Measurements from ENCODE around the gene HBP1.
"Not testable (repeated sequence)": the region's sequence is repeated elsewhere in the genome, so short reads cannot be mapped to it uniquely, and the experiment has no call there.

HBP1 gene

DNA sequence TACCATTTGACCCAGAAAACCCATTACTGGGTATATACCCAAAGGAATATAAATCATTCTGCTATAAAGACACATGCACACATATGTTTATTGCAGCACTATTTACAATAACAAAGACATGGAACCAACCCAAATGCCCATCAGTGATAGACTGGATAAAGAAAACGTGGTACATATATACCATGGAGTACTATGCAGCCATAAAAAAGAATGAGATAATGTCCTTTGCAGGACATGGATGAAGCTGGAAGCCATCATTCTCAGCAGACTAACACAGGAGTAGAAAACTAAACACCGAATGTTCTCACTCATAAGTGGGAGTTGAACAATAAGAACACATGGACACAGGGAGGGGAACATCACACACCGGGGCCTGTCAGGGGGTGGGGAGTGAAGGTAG, 13.1 kb upstream of the HBP1 start:
- not testable (repeated sequence) for DNase-seq (ENCODE audit: low read depth)

- DNase-seq (ENCODE audit: low read depth): no peak
These were observed 11.7 kb upstream of the HBP1 start for GRCh38 chr7:107157091-107157490.

- no peak for DNase-seq (ENCODE audit: low read depth)
These were observed 10.8 kb upstream of the HBP1 start for GRCh38 chr7:107158028-107158427.

DNA sequence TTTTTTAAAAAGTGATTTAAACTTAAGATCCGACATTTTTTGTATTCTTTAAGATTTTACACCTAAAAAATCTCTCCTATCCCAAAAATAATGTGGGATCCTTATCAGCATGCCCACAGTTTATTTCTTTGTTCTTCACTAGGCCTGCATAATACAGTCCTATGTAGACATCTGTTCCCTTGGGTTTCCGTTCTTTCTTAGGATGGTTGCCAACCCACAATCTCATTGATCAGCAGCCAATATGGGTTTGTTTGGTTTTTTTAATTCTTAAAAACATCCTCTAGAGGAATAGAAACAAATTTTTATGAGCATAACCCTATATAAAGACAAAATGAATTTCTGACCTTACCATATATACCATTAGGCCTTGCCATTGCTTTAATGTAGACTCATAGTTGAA, 8.4 kb upstream of the HBP1 start:
- DNase-seq (ENCODE audit: low read depth): no peak

DNA sequence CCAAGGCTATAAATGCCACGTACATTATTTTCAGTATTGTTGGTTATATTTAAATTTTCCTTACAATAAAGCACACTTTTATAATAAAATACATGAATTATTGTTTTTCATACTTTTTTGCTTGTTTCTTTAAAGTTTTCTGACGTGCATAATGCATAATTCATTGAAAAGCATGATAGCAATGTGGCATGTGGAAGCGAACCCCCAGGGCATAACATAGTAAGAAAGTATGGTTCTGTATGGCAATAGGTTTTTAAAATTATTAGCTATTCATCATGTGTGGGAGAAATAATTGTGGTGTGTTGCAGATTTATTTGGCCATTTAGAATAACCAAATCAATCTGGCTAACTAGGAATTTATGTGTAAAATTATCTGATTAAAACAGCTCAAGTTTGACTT, 7.4 kb upstream of the HBP1 start:
- DNase-seq (ENCODE audit: low read depth): no peak

- DNase-seq (ENCODE audit: low read depth): no peak
These were observed 6.3 kb upstream of the HBP1 start for GRCh38 chr7:107162475-107162874.

GRCh38 chr7:107164092-107164491, 4.7 kb upstream of the HBP1 start:
- no peak for DNase-seq (ENCODE audit: low read depth)

- no peak for DNase-seq (ENCODE audit: low read depth)
These were observed 3.5 kb upstream of the HBP1 start for GRCh38 chr7:107165341-107165740.

DNA sequence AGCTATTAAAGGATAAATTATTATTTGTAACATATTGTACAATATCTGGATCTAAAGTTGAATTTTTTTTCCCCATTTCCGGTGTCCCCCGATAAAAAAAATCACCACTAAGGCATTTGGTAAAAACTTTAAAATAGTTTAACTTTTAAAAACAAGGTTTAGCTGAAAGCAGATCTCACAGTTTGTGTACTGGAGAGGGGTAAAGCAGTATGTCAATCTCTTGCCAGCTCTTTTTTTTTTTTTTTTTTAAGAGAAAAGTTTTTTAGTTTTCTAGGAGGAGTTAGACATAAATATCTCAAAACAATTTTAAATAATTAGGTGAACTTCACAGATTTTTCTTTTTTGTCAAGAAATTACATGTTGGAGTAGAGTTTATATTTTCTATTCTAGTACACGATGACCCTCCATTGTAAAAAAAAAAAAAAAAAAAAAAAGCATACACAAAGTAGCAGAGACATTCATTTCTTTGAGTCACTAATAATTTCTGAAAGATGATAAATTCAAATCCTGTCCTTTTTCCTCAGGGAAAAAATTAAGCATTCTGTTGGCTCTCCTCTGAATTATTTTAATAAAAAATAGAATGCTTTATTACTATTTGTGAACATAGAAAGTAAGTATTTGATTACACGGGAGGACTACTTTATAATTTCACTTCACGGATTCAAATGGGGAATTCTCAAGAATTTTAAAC, 1.9 kb upstream of the HBP1 start:
- DNase-seq (ENCODE audit: low read depth): no peak

DNA sequence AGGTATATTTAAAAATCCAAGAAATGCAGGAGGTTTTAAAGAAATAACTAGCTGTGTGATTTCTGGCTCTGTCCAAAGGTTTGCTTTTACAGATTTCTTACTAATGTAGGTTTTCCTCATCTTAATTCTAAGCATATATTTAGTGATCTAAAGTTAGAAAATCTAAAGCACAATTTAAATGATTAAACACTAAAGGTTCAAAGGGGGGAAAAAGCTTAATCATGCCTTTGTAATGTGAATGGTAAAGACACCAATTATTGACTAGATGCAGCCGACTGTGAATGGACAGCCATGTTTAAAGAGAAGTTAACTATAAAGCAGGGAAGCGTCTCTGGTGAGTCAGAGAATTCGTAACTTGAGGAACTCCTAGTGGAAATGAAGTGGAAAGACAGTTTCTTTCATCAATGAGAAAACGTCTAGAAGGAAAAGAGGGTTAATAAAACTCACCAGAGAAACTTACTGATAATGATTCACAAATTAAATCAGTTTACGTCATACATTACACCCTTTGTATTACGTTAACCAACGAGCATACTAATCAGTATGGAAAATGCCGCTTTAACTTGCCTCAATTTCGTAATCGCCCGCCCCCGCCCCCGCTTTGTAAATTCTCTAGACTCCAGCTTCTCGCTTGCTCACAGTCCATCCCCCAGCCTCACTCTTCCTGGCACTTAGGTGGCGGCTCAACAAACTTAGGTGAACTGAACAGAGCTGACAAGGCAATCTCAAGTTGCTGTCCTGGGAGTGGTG, 1.1 kb upstream of the HBP1 start:
- DNase-seq (ENCODE audit: low read depth): peak; percentile 71

DNA sequence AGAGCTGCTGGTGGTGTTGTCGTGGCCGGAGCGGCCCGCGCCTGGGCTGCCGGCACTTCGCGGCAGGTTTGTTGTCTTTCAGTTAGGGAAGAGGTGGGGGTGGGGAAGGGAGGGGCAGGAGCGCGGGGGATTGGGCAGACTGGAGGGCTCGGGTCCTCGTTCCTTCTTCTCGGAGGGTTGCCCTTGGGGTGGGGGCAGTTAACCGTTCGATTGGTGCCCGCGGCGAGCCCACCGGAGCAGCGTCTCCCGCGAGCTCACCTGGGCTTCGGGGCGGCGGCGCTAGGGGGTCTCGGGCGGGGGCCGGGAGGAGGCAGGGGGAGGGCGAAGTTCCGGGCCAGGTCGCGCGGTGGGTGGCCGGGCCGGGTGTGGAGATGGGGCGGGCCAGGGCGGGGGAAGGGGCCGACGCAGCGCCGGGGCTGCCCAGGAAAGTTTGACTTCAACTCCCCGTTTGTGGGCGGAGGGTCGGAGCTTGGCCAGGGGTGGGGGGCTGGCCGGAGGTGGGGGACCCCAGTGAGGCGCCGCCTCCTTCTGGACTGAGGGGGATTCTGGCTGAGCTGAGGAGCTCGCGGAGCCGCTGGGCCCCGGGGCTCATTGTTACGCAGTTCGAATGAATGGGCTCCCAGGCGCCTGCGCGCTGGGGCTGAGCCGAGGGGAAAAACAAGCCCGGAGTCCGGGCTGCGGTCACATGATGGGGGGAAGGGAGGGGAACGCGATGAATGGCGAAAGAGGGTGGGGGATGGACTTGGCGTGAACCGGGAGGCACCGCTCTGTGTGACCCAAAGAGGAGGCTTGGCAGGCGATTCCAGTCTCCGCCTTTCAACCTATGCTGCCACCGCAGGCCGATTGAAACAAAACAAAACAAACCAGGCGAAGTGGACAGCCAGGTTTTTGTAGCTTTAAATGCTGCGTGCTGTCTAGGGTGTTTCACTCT, 582 bp downstream of the HBP1 start:
- DNase-seq (ENCODE audit: low read depth): peak; percentile 76

DNA sequence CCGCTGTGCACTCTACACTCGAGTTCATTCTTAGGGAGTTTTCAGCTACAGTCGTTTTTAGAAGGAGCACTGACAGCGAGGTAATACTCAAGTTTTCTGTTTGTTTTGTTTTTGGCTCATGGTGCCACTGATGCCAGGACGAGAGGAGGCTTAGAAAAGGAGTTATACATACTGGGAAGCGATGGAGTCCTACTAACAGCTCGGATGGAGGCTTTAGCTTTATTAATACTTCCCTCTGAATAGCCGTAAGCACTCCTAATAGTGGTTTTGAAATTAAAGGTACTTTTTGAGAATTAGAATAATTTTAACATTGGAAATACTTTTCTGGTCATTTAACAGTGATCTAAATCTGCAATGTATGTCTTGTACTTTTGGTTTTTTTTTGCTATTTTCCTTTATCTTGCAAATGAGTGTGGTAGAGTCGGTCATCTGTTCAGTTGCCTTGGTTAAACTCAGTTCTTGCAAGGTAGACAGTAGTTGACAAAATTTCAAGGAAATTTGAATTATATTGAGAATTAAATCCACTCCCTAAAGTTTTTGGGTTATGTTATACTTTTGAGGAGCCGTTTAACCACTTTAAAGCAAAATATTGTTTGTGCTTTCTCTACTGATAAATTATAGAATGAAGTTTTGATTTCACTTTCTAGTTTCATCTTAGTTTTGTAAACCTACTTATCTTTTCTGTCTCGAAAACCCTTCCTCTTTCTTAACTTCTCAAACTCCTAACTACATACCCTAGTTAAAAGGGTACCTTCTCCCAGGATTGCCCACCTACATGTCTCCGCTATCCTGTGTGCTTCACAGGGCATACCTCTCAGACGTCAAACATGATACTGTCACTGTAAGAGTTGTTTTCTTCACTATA, 1.5 kb downstream of the HBP1 start:
- no peak for DNase-seq (ENCODE audit: low read depth)

- no peak for DNase-seq (ENCODE audit: low read depth)
These were observed 2.7 kb downstream of the HBP1 start for GRCh38 chr7:107171496-107171895.

DNA sequence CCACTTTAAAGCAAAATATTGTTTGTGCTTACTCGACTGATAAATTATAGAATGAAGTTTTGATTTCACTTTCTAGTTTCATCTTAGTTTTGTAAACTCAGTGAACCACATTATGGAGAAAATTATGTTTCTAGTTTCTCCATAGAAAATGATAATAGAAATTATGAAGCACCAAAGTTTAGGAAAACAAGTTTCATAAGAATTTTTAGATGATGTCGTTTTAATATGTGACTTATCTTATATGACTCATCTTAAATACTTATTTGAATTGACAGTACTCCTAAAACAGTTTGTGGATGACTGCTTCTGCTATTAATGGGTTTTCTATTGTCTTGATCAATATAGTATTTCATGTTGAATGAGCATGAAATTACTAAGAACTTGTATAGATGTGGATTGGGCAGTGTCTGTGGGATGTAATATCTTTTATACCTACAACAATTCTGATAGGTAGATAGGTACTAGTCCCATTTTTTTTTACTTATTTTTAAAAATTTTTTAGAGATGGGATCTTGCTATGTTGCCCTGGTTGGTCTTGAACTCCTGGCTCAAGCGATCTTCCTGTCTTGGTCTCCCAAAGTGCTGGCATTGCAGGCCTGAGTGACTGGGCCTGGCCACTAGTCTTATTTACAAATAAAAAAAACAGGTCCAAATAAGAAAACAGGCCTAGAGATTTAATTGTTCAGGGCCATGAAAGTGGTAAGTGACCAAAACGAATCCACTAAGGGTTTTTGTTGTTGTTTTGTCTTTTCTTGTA, 3.7 kb downstream of the HBP1 start:
- no peak for DNase-seq (ENCODE audit: low read depth)

DNA sequence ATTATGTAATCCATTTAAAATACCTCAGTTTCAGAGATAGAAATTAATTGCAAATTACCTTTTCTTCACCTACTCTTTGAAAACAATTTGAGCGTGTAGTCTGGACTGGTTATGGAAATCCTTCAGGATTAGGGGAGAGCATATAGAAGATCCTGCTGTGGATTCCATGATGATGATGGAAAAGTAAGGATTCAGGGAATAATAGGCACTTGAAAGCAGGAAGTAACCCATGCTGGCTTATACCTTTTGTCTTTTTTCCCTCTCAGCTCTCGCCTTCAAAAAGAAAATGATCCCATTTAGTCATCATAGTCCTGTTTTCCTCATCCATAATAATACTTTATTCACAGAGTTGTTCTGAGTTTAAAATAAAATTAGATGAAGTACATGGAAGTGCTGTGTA, 4.4 kb downstream of the HBP1 start:
- DNase-seq (ENCODE audit: low read depth): no peak

DNA sequence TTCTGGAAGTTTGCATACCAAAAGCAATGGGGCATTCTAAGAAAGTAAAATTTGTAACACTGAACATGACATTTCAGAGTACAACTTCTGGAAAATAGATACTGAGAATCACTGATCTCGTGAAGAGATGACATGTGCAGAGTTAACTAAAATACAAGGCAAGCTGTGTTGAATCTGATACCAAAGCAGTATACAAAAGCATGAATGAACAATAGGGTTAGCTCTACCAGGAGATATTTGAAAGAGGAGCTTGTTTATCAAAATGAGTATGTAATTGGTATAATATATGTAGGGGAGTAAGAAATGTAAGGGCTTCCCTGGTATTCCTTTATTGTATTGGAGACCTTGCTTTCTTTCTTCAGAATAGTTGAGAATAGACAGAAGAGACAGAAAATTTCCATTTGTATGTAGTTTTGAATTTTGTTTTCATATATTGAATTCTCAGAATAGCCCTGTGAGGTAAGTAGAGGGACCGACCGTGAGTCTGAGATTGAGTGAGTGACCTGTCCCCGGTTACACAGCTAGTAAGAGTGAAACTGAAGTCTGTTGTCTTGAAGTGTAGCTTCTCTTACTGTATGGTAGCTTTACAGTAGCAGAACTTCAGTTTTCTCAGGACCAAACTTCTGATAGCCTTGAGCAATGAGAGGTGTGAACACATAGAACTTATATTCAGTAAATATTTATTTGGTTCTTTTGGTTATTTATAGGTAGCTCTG, 5.0 kb downstream of the HBP1 start:
- no peak for DNase-seq (ENCODE audit: low read depth)

DNA sequence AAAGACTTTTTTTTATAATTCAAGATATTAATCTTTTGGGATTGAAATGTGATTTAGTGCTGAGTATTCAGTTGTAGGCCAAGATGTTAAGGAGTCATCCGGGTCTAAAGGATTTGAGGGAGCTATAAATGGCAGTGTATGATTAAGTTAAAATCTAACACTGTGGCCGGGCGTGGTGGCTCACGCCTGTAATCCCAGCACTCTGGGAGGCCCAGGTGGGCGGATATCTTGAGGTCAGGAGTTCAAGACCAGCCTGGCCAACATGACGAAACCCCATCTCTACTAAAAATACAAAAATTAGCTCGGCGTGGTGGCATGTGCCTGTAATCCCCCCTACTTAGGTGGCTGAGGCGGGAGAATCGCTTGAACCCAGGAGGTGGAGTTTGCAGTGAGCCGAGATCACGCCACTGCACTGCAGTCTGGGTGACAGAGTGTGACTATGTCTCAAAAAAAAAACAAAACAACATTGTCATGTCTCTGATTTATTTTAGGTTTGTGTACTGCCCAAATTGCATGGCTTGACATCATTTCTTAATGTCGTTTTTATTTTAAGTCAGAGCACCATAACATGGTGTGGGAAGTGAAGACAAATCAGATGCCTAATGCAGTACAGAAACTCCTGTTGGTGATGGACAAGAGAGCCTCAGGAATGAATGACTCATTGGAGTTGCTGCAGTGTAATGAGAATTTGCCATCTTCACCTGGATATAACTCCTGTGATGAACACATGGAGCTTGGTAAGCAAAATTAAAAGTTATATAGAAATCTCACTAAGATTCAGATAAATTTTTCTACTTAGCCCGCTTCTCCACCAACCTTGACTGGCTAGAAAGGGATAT, 10.7 kb downstream of the HBP1 start:
- DNase-seq (ENCODE audit: low read depth): no peak

- peak; percentile 43 for DNase-seq (ENCODE audit: low read depth)
These were observed 11.6 kb downstream of the HBP1 start for GRCh38 chr7:107180378-107180777.

DNA sequence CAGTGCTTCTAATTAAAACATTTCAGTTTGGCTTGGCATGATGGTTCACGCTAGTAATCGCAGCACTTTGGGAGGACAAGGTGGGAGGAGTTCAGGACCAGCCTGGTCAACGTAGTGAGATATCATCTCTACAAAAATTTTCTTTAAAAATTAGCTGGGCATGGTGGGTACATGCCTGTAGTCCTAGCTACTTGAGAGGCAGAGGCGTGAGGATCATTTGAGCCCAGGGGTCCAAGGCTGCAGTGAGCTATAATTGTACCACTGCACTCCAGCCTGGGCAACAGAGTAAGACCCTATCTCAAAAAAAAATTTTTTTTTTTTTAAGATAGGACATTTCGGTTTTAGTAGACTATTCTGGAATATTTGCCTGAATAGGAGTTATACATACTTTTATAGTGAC, 12.4 kb downstream of the HBP1 start:
- DNase-seq (ENCODE audit: low read depth): no peak

Data from T follicular helper cell (primary cell).